ENCODE data around the gene ZDHHC16. TPM values are rescaled to one million over a fixed set of nuclear protein-coding genes. Genes with fewer than 3 reads are reported as not detected.
A peak's percentile ranks its signal among the peaks of the same experiment; 100 is the strongest.
"Not testable (repeated sequence)": the region's sequence is repeated elsewhere in the genome, so short reads cannot be mapped to it uniquely, and the experiment has no call there.

Gene ZDHHC16
- total RNA-seq, 1 donor from 2014 or later = 31.9 TPM

DNA sequence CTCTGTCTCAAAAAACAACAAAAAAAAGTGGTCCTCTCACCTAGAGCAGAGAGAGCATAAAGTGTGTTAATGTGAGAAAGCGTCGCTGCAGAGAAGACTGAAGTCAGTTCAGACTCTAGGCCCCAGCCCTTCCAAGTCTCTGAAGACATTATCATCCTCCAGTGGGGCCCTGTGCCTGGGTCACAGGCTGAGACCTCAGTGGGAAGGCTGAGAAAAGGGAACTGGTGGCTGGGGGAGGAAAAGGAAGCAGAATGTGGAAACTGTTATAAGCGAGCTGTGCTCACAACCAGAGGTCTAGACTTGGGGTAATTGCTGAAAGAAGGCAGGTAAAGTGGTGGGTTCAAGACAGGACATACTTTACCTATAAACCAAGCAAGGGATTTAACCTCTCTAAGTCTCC lies 39.9 kb upstream of the ZDHHC16 start:
- no peak for FAIRE-seq
- TF ChIP-seq, protein P1, sequence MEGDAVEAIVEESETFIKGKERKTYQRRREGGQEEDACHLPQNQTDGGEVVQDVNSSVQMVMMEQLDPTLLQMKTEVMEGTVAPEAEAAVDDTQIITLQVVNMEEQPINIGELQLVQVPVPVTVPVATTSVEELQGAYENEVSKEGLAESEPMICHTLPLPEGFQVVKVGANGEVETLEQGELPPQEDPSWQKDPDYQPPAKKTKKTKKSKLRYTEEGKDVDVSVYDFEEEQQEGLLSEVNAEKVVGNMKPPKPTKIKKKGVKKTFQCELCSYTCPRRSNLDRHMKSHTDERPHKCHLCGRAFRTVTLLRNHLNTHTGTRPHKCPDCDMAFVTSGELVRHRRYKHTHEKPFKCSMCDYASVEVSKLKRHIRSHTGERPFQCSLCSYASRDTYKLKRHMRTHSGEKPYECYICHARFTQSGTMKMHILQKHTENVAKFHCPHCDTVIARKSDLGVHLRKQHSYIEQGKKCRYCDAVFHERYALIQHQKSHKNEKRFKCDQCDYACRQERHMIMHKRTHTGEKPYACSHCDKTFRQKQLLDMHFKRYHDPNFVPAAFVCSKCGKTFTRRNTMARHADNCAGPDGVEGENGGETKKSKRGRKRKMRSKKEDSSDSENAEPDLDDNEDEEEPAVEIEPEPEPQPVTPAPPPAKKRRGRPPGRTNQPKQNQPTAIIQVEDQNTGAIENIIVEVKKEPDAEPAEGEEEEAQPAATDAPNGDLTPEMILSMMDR (IDR thresholded peaks at IDR 0.05; ENCODE audit: insufficient read depth, low read length, severe bottlenecking) = no peak
- H3K4me3 ChIP-seq (ENCODE audit: low read depth, low read length) = no peak overlapping the region
- H3K36me3 ChIP-seq (ENCODE audit: control insufficient read depth, insufficient read depth, low read length) = no peaks in the 10 kb centered on the region
- DNase-seq (ENCODE audit: low read depth) = no peak
- H3K27me3 ChIP-seq (ENCODE audit: control insufficient read depth, insufficient read depth, low read length) = no peaks in the 10 kb centered on the region

DNA sequence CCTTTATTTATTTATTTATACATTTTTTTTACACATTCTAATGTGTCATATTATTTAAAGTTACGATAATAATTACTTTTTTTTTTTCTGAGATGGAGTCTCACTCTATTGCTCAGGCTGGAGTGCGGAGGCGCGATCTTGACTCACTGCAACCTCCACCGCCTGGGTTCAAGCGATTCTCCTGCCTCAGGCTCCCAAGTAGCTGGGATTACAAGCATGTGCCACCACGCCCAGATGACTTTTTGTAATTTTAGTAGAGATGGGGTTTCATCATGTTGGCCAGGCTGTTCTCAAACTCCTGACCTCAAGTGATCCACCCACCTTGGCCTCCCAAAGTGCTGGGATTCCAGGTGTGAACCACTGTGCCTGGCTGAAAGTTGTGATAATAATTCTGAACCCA lies 39.5 kb upstream of the ZDHHC16 start:
- not testable (repeated sequence) for FAIRE-seq; H3K27me3 ChIP-seq (ENCODE audit: control insufficient read depth, insufficient read depth, low read length); H3K4me3 ChIP-seq (ENCODE audit: low read depth, low read length); H3K36me3 ChIP-seq (ENCODE audit: control insufficient read depth, insufficient read depth, low read length)
- DNase-seq (ENCODE audit: low read depth) = peak; percentile 57

DNA sequence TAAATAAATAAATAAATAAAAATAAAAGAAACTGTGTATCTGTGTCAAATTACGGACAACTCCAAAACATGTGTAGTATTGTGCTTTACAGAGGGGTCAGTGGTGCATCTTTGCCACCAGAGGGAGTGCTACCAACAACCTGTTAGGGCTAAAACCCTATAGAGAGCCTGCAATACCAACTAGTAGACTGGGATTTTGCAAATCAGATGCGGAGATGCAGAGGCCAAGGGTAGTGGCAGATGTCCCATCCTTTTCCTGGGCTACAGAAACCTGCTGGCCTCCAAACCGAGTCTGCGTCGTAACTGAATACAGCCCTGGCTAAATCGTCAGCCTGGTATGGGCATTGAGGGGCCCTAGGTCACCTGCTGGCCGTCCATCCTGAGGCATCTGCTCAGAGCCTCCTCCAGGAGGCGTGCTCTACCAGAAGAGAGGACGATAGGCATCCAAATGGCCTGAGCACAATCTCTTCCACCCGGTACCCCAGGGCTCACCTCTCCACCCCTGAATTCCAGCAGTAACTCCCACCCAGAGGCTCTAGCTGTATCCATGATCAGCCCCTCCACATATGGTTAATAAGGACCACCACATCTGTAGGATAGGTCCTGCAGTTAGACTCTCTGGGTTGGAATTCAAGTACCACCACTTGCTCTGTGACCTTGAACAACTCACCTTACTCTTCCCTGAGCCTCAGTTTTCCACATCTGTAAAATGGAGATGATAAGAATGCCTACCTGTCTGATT lies 38.6 kb upstream of the ZDHHC16 start:
- FAIRE-seq (no peak), DNase-seq (ENCODE audit: low read depth) (peak; percentile 82)
- TF ChIP-seq, protein P1 (IDR thresholded peaks at IDR 0.05; ENCODE audit: insufficient read depth, low read length, severe bottlenecking) = peak; percentile 61
- no peaks in the 10 kb centered on the region for H3K36me3 ChIP-seq (ENCODE audit: control insufficient read depth, insufficient read depth, low read length)
- no peak overlapping the region for H3K4me3 ChIP-seq (ENCODE audit: low read depth, low read length)
- no peaks in the 10 kb centered on the region for H3K27me3 ChIP-seq (ENCODE audit: control insufficient read depth, insufficient read depth, low read length)

DNA sequence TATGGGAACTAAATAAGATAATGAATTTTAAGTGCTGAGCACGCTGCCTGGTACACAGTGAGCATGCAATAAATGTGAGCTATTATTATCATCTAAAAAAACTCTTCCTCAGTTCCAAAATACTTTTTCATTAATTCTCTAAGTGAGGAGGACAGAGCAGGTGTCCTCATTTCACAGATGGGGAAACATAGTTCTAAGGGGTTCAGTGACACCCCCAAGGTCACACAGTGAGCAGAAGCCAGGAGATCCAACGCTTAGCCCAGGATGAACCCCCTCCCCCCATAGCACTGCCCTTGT lies 38.1 kb upstream of the ZDHHC16 start:
- TF ChIP-seq, protein P1 (IDR thresholded peaks at IDR 0.05; ENCODE audit: insufficient read depth, low read length, severe bottlenecking) = no peak
- Histone ChIP-seq H3K27me3 (ENCODE audit: control insufficient read depth, insufficient read depth, low read length) (no peaks in the 10 kb centered on the region), H3K4me3 (ENCODE audit: low read depth, low read length) (no peak overlapping the region), H3K36me3 (ENCODE audit: control insufficient read depth, insufficient read depth, low read length) (no peaks in the 10 kb centered on the region)
- DNase-seq (ENCODE audit: low read depth) (no peak), FAIRE-seq (no peak)

DNA sequence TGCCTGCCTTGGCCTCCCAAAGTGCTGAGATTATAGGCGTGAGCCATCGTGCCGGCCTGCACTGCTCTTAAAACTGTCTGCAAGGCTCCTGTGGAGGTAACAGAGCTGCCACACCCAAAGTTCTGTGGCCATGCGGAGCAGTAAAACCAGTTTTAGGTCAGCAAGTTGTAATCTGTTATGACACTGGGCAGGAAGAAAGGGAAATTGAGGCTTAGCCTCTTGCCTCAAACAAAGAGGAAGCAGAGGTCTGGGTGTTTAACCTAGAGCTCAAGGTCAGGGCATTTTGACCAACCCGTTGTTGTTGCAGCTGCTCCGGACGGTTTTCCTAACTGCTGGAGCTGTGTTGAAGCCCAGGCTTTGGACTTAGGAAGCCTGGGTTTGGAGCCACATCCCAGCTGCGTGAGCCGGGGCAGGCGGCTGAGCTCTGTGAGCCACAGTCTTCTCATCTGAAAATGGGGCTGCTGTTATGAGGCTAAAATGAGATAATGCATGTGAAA lies 37.4 kb upstream of the ZDHHC16 start:
- H3K27me3 ChIP-seq (ENCODE audit: control insufficient read depth, insufficient read depth, low read length) = no peaks in the 10 kb centered on the region
- H3K4me3 ChIP-seq (ENCODE audit: low read depth, low read length) = no peak overlapping the region
- no peak for FAIRE-seq
- TF ChIP-seq, protein P1 (IDR thresholded peaks at IDR 0.05; ENCODE audit: insufficient read depth, low read length, severe bottlenecking) = no peak
- H3K36me3 ChIP-seq (ENCODE audit: control insufficient read depth, insufficient read depth, low read length) = no peaks in the 10 kb centered on the region
- peak; percentile 84 for DNase-seq (ENCODE audit: low read depth)

DNA sequence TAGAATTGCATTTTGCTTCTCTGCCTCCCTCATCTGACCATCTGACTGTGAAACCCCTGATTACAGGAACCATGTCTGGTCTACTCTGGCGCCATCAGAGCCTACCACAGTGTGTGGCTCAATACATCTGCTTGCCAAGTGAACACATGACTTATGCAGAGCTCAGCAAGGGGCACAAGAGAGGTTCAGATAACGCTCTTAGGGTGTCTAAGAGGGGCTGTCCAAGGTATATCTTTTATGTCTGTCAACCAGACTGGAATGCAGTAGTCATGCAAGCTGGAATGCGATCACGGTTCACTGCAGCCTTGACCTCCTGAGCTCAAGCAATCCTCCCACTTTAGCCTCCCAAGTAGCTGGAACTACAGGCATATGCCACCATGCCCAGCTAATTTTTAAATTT lies 34.6 kb upstream of the ZDHHC16 start:
- no peak for DNase-seq (ENCODE audit: low read depth)
- no peak for FAIRE-seq
- H3K4me3 ChIP-seq (ENCODE audit: low read depth, low read length) = no peak overlapping the region
- H3K27me3 ChIP-seq (ENCODE audit: control insufficient read depth, insufficient read depth, low read length) = no peaks in the 10 kb centered on the region
- no peaks in the 10 kb centered on the region for H3K36me3 ChIP-seq (ENCODE audit: control insufficient read depth, insufficient read depth, low read length)
- TF ChIP-seq, protein P1 (IDR thresholded peaks at IDR 0.05; ENCODE audit: insufficient read depth, low read length, severe bottlenecking) = no peak

Measured in bronchial epithelial cell (primary cell).